GM19395 (cell line): ENCODE measurements around the gene MAEA.
"Not testable (repeated sequence)": the region's sequence is repeated elsewhere in the genome, so short reads cannot be mapped to it uniquely, and the experiment has no call there.

Experiments used
- ATAC-seq: cut with Tn5 transposase; IDR thresholded peaks from one replicate; pipeline ENCODE4 v1.9.1; 2021; ENCODE audit warnings: mild to moderate bottlenecking, moderate library complexity; ENCODE audit not compliant: unreplicated experiment

The MAEA gene

DNA sequence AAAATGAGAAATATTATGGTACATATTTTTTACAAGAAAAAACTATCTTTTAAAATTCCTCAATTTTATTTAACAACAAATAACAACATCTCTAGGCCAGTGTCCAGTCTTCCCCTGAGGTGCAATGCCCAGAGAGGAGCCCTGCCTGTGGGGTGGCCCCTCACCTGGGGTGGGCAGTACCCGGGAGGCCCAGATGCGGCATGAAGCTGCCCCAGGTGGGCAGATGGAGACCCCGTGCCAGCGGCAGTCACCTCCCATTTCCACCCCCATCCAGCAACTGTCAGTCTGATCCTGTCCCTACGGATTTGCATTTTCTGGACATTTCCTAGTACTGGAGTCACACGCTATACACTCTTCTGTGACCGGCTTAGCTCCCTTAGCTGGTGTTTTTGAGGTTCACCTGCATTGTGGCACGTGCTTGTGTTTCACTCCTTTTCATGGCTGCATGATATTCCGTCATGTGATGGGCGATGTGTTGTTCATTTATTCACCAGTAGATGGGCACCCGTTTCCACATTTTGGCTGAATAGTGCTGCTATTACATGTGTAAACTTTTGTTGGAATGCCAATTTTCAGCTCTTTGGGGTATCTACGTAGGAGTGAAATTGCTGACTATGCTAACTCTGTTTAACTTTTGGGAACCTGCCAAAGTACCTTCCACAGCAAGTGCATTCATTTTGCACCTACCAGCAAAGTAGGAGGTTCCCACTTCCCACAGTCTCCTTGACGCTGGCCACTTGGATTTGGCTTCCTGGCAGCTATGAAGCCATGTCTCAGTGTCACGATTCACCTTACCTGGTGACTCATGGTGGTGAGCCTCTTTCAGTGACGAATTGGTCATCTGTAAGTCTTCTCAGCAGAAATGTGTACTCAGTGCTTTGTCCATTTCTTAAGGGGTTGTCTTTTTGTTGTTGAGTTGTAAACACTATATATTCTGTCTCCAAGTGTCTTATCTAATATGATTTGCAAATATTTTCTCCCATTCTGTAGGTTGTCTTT is 11.7 kb upstream of the MAEA start:
- no peak for ATAC-seq

DNA sequence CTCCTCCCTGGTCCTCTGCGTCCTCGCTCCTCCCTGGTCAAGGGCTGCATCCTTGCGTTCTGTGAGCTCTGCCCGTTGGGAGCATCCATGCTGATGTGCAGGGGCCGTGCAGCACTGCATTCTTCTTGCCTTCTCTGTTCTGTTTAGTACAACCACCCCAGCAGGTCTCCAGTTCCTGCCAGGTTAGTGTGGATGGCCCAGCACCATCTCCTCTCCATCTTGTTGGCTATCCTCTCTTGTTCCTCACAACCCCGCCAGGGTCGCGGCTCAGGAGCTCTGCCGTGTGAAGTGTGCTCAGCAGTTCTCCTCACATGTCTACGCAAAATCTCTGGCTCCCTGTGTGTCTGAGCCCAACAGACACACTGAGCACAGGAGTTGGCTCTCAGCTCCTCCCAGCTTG is 10.4 kb upstream of the MAEA start:
- no peak for ATAC-seq

DNA sequence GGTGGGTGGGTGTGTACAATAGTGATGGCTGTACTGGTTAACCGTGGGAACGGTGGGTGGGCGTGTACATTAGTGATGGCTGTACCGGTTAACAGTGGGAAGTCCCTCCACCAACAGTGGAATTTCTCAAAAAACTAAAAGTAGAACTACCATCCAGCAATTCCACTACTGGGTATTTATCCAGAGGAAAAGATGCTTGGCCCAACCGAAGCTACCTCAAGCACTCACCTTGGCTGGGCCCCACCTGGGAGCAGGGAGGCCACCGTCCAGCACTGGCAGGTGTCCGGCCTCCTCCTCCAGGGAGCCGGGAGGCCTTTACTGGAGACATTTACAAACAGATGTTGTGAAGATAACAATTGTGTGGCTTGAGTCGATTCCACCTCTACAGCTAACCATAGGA is 6.0 kb upstream of the MAEA start:
- ATAC-seq, result no peak

DNA sequence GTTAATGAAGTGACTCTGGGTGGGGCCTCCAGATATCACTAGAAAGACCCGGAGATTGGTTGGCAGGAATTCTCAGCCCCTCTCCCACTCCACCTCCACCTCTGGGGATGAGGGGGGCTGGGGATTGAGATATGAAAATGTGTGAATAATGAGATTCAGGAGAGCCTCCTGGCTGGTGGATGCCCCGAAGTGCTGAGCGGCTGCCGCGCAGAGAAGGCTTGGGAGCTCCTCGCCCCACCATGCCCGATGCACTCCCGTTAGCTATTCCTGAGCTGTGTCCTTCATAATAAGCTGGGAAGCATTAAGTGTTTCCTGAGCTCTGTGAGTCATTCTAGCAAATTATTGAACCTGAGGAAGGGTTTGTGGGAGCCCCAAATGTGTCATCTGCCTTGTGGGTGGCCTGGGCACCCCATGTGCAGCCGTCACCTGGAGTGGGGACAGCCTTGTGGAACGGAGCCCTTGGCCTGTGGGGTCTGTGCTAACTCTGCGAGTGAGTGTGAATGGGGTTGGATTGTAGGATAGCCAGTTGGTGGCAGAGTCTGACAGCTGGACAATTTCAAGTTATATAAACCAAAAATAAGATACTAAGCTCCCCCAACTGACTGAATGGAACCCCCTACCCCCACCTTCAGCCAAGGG is 4.4 kb upstream of the MAEA start:
- no peak for ATAC-seq

DNA sequence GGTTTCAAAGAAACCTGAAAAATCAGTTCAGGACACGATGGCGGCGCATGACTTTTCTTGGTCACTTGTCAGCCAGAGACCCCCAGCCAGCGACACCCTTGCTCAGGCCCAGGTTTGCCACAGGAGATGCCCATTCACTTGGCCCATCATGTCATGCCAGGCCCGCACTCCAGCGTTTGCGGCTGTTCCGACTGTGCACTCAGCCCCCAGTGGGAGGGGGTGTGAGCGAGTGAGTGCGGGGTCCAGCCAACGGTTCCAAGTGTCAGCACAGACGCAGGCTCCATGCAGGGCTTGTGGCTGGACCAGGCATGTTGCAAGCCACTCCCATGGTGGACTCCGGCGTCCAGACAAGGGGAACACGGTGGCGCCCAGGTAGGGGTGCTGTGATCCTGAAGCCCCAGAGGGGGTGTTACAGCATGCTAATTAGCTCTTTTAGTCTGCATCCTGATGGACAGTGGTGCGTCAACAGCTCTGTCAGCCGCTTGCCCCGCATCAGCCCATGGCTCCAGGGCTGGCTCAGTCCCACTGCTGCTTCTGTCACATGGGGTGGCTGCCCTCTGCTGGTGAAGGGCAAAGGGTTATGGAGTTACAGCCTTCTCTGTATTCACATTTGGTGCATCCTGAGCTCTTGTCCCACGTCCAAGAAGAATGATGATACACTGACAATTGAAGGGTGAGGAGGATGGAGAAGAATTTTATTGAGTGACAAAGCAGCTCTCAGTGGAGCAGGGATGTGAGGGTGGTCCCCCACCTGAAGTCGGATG is 3.7 kb upstream of the MAEA start:
- ATAC-seq, result no peak

DNA sequence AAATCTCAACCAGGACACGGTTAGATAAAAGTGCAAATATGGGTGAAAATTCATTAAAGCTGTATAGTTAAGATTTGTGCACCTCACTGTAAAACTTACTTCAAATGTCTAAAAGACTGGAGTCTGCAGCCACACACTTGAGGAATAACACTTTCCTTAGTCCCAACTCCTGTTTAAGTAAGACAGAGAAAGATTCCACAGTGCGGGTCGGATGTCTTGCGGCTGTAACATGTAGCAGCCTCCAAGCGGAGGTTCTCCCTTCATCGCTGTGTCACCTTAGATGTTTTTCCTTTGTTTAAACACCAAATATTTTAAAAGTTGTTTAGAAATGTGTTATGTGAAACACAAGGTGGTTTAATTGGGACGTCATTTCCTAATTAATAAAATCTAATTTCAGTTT is 905 bp upstream of the MAEA start:
- no peak for ATAC-seq

- ATAC-seq, result peak; percentile 5
These were observed 680 bp downstream of the MAEA start for GRCh38 chr4:1290165-1290977.

- ATAC-seq, result no peak
These were observed 1.4 kb downstream of the MAEA start for GRCh38 chr4:1291091-1291490.

GRCh38 chr4:1291996-1292702 is 2.5 kb downstream of the MAEA start:
- ATAC-seq, result no peak

DNA sequence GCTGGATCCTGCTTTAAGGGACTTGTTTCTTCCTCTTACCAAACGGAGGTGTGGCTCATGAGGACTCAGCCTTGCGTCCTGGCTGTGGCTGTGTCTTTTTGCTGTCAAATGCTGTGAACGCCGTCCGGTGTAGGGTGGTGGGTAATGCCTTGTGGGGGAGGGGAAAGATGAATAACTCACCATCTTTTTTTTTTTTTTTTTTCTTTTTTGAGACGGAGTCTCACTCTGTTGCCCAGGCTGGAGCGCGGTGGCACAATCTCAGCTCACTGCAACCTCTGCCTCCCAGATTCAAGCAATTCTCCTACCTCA is 3.0 kb downstream of the MAEA start:
- ATAC-seq, result not testable (repeated sequence)

DNA sequence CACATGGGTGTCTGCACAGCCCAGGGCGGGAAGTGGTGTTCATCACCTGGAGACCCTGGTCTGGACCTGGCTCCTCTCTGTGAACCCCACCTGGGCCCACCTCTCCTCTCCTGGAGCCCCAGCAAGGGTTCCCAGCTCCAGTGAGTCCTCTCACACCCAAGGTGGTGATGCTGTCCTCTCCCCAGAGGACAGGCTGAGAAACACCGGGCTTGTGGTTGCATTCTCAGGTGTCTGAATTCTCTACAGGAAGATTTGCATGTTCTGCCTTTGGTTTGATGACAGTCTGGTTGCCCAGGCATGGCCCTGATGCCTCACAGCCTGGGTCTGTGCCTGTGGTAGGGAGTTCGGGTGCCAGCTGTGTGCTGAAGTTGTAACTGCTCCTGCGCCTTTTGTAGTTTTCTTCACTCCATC is 3.8 kb downstream of the MAEA start:
- no peak for ATAC-seq

DNA sequence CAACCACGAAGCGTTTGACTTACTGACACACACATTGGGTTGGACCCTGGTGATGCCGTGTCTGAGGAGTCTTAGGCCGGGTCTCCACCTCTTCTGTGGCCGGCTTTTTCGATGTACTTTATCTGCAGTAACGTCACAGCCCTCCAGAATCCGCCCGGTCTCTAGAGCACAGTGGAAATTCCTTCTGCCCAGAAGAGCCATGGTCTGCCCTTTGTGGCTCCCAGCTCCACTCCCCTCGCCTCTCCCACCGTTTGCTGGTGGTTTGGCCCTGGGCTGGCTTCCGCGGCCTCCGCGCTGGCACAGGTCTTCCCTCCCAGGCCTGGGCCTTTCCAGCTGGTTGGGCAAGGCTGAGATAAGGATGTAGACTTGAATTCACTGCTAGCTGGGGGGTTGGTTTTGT is 4.3 kb downstream of the MAEA start:
- no peak for ATAC-seq

- no peak for ATAC-seq
These were observed 4.7 kb downstream of the MAEA start for GRCh38 chr4:1294424-1294823.

DNA sequence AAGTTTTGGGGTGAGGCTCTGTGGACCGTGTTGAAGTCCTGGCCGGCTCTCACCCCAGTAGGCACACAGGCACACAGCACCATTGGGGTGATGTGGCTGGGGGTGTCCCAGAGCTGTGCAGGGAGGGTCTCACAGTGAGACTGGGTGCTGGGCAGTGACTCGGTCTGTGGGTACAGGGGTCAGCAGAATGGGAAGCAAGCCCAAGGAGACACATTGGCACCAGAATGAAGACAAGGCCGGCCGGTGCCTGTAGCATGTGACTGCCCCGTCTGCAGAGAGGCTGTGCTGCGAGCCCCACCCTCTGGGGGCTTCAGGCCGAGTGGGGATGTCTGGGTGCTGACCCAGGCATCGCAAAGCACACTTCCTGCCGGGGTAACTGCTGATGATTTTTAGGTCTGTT is 5.2 kb downstream of the MAEA start:
- ATAC-seq, result no peak

DNA sequence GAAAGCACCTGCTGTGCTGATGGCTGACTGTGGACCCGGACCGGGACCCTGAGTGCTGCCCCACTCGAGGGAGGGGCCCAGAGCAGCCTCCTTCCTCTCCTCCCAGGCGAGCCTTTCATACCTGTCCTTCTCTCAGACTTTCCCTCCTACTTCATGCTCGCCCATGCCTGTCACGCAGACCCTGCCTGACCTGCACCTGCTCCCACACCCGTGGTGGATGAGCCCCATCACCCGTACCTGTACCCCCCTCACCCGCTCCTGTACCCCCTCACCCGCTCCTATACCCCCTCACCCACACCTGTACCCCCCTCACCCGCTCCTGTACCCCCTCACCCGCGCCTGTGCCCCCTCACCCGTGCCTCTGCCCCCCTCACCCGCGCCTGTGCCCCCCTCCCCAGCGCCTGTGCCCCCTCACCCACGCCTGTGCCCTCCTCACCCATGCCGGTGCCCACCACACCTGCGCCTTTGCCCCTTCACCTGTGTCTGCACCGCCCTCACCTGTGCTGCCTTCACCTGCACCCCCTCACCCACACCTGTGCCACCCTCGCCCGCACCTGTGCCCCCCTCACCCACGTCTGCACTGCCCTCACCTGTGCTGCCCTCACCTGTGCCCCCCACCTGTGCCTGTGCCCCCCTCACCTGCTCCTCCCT is 5.8 kb downstream of the MAEA start:
- ATAC-seq, result no peak

DNA sequence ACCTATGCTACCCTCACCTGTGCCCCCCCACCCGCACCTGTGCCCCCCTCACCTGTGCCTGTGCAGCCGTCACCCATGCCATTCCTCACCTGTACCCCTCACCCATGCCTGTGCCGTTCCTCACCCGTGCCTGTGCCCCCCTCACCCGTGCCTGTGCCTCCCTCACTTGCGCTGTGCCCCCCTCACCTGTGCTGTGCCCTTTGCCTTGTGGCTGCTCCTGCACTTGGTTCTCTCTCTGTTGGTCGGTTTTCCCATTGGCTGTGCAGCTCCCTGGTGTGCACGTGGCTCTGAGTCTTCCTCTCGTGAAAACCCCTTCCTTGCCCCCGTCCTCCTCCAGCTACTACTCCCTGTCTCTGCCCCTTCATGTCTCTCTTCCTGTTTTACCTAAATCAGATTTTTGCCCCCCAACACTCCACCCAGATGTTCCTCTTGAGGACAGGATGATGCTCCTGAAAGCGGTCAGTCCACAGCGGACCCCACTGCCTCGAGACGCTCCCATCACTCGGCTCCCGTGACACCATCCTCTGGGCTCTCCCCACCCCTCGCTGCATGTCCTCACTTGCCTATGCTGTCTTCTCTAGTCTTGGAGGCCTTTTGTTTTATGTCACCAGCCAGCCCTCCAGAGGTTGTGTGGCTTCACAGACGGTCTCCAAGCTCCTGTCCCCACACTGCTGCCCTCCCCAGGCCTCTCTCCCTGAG is 6.8 kb downstream of the MAEA start:
- no peak for ATAC-seq

GRCh38 chr4:1297023-1297395 is 7.3 kb downstream of the MAEA start:
- ATAC-seq, result no peak

DNA sequence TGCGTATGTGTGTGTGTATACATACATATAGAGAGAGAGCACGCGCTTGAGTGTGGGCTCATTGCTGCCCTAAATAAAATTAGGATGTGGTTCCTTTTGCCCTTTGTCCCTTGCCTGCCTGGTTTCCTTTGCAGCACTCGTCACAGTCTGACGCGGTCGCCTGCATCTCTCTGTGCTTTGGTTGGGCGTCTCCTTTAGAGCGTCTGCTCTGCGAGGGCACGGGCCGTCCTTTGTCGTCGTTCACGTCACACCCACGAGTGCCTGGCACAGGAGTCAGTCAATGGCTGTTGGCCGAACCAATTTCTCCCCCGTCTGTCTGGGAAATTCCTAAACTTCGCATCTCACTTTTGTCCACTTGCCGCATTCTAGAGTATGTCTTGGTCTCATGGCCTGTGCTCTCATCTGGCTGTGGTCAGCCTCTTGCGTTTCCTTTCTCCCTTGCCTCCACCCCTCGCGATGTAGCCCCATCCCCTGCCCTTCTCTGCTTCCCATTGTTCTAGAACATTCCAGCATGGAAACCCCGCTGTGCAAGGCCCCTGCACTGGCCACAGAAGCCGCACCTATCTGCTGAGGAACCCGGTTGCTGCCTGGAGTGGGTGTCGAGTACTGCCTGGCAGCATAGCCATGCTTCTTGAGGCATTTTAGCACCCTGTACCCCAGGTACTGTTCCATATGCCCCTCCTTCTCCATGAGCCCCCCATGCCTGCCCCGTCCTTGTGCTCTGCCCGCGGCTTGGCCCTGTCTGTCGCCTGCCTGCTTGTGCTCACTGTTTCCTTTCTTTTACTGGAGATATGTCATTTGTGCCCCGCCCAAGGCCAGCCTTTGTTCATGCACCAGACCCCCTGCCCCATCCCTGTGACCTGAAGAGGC is 8.0 kb downstream of the MAEA start:
- ATAC-seq, result no peak
